NOMO-1 treated with DMSO at 0.1 percent for 48 hours (cell line): ENCODE measurements around the gene PLCB4.

ENCODE experiments used
- DNase-seq: peaks from one replicate; lab custom pipeline; 2025; ENCODE audit not compliant: unreplicated experiment; lab: John Stamatoyannopoulos, UW

Gene PLCB4

DNA sequence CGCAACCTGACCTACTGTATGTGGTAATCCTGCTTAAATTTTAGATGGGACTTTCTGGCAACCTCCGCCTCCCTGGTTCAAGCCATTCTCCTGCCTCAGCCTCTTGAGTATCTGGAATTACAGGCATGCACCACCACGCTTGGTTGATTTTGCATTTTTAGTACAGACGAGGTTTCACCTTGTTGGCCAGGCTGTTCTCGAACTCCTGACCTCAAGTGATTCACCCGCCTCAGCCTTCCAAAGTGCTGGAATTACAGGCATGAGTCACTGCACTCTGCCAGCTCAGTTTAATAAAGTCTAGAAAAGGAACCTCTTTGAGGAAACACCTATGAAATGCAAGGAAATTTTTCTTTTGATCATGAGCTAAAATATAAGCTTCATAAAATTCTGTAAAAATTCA lies 9.0 kb upstream of the PLCB4 start:
- DNase-seq: no peak

GRCh38 chr20:9061434-9061833 lies 7.5 kb upstream of the PLCB4 start:
- no peak for DNase-seq

DNA sequence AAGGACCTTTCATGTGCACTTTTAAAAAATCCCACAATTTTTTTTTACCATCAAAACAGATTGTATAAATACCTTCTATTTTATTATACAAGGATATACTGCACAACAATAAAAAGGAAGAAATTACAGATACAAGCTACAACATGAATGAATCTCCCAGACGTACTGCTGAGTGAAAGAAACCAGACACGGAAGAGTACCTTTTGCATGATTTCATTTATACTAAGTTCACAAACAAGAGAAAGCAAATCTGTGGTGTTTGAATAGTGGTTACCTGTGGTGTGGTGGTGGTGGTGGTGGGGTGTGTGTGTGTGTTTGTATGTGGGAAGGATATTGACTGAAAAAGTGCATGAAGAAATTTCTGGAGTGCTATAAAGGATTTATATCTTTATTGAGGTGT lies 6.8 kb upstream of the PLCB4 start:
- no peak for DNase-seq

GRCh38 chr20:9066191-9066590 lies 2.7 kb upstream of the PLCB4 start:
- DNase-seq: no peak

DNA sequence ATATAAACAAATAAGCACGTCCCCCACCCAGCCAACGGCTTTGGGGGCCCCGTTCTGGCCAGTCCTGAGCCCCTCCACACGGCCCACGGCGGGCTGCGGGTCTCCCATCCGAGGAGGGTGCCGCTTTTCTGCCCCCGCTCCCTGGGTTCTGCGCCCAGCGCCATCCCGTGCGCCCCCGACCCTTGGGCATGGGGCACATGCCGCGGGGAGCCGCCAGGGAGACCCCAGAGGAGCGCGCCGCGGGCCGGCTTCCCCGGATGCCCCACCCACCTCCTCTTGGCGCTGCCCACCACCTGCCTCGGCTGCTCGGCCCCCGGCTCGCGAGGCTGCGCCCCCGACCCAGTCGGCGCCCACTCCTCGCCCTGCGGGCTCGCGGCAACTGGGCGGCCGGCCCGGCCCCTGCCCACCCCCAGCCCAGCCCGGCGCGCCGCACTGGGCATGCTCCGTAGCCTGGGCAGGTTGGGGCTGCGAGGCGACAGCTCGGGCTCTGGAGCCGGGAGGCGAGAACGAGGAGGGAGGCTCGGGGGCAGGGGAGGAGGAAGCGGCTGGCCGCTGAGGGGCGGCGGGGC lies 570 bp upstream of the PLCB4 start:
- DNase-seq: no peak

- no peak for DNase-seq
Measured at GRCh38 chr20:9070304-9070703, 1.4 kb downstream of the PLCB4 start.

GRCh38 chr20:9071976-9072726 lies 3.3 kb downstream of the PLCB4 start:
- DNase-seq: no peak

DNA sequence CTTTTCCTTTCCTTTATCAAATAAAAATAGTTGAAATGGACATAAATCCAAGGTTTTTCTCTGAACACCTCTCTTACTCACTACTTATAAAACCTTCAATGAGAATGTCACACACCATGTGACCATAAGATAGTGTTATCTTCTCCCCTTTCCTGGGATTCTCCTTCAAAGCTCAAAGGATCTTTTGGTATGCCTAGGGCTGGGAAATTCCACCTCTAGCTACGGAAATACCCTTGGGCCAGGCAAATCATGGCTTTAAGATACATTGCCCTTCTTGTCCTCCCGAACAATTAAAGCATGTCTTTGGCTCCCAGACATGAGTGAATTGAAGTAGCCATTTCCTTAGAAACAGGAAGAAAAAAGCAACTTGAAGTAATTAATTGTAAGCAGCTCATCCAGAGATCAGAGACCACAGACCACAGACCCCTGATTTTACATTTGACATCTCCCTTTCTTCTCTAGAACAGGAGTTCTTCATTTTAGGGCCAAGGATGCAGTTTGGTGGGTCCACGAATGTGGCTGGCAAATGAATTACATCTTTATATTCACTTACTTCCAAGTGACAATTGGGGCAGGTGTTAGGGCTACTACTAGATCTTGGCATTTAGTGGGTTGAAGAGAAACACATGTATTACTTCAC lies 4.1 kb downstream of the PLCB4 start:
- DNase-seq: no peak

DNA sequence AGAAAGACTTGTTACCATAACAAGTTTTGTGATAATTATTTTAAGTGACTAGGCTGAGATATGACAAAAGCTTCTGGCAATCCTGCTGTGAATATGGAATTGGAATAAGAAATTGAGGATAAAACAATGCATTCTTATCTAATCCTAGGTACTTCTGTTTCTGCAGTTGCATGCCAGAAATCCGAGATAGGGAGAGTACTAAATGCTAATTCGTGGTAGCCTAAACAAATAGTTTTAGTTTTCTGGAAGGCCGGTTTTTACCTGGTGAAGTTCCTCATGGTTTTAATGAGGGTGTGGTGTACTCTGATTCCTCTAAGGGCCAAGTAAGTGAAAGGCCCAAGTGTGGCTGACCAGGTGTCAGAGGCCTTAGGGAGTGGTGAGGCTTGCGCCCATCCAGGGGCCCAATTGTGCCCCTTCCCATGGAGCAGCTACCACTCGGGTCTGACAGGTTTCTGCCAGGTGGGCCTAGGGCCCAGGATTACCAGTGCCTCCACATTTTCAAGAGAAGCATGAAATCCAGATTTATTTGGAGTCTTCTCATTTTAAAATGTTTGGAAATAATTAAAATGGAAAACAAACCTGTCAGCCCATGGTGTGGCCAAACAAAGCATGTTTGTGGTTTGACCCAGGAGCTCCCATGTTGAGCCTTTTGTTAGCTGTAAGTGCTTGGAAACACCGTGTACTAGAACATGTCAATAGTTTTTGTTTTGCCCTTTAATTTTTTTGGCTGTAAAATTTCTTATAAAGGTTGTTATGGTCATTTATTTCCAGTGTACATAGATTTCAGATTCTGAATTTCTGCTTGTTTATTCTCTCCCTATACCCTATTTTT lies 6.6 kb downstream of the PLCB4 start:
- no peak for DNase-seq

- no peak for DNase-seq
Measured at GRCh38 chr20:9076440-9076839, 7.6 kb downstream of the PLCB4 start.

DNA sequence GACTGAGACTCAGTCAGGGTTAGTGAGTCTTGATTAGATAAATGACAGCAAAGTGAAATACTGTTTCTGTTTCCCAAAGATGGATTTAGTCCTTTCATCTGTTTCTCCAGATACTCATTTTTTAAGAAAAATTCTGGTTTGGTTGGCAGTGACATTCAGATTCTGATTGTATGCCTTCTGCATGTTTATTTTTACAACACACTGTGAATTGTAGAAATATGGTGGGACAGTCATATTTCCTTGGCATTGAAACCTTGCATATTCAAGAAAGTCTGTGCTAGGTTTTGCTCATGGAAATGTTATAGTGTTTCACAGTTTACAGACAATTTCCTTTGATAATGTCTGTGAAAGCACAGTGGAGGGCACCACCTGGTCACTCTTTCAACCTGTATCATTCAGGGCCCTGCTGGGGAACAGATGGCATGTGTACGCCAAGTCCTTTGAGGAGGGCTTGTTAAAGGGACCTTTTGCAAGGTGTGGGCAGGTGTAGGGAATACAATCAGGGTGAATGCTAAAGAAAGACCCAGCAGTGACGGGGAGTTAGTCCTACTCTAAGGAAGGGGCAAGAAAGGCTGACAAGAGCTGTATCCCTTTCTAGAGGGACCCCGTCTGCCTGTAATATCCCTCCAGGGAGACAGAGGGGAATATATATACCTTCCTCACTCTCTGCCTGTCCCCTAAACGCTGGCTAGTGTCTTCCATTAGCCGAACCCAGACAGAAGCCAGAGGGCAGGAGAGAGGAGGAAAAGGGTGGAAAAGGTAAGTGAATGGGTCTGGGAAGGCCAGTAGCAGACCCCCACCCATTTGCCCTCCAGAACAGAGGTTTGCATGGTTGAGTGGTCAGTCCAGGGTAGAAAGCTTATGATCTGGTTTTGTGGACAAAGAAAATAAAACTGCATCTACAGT lies 10.2 kb downstream of the PLCB4 start:
- DNase-seq: no peak

- DNase-seq: no peak
Measured at GRCh38 chr20:9081423-9081966, 12.6 kb downstream of the PLCB4 start.

- DNase-seq: no peak
Measured at GRCh38 chr20:9082741-9083140, 13.9 kb downstream of the PLCB4 start.

GRCh38 chr20:9087531-9088217 lies 18.8 kb downstream of the PLCB4 start:
- no peak for DNase-seq

GRCh38 chr20:9088556-9088955 lies 19.7 kb downstream of the PLCB4 start:
- DNase-seq: no peak

- no peak for DNase-seq
Measured at GRCh38 chr20:9092113-9092512, 23.2 kb downstream of the PLCB4 start.

- DNase-seq: no peak
Measured at GRCh38 chr20:9092655-9093054, 23.8 kb downstream of the PLCB4 start.

GRCh38 chr20:9093218-9093957 lies 24.5 kb downstream of the PLCB4 start:
- DNase-seq: no peak

DNA sequence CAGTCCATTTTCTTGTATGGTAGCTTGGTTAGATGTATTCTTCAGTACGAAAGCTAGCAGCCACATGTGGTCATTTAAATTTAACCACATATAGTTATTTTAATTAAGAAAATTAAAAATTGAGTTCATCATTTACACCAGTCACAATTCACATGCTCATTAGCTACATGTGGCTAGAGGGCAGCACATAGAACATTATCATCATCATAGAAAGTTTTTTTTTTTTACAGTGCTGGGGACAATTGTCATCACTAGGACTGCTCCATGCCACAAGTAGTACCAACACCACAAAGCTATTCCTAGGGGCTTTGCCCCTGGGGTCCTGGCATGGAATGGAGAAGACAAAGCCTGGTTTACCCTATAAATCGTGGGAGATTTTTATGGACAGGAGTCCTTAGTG lies 30.5 kb downstream of the PLCB4 start:
- DNase-seq: no peak
